ENCODE data around the gene PHEX.

Gene PHEX

GRCh38 chrX:22004866-22005265, 27.3 kb upstream of the PHEX start:
- TF ChIP-seq TAF1 (IDR thresholded peaks at IDR 0.05; ENCODE audit: borderline replicate concordance, insufficient read depth, low read length) (no peak), POLR2AphosphoS5 (IDR thresholded peaks at IDR 0.05; ENCODE audit: low read depth, low read length) (no peak), REST (IDR thresholded peaks at IDR 0.05; ENCODE audit: insufficient read depth in 1 of 2, low read depth in 2 of 2, low read length in 2 of 2) (no peak), SIN3A (IDR thresholded peaks at IDR 0.05; ENCODE audit: borderline replicate concordance, insufficient read depth, low read length) (no peak), FOXP2 (optimal IDR thresholded peaks at IDR 0.05; ENCODE audit: borderline replicate concordance, extremely low read depth, extremely low read length, insufficient read depth) (no peak)

- TF ChIP-seq SIN3A (IDR thresholded peaks at IDR 0.05; ENCODE audit: borderline replicate concordance, insufficient read depth, low read length) (no peak), TAF1 (IDR thresholded peaks at IDR 0.05; ENCODE audit: borderline replicate concordance, insufficient read depth, low read length) (no peak), POLR2AphosphoS5 (IDR thresholded peaks at IDR 0.05; ENCODE audit: low read depth, low read length) (no peak), REST (IDR thresholded peaks at IDR 0.05; ENCODE audit: insufficient read depth in 1 of 2, low read depth in 2 of 2, low read length in 2 of 2) (no peak), FOXP2 (optimal IDR thresholded peaks at IDR 0.05; ENCODE audit: borderline replicate concordance, extremely low read depth, extremely low read length, insufficient read depth) (no peak)
Observed at GRCh38 chrX:22012051-22012450, 20.1 kb upstream of the PHEX start.

- TF ChIP-seq POLR2AphosphoS5 (IDR thresholded peaks at IDR 0.05; ENCODE audit: low read depth, low read length), result no peak
- no peak for TF ChIP-seq FOXP2 (optimal IDR thresholded peaks at IDR 0.05; ENCODE audit: borderline replicate concordance, extremely low read depth, extremely low read length, insufficient read depth)
- TF ChIP-seq REST (IDR thresholded peaks at IDR 0.05; ENCODE audit: insufficient read depth in 1 of 2, low read depth in 2 of 2, low read length in 2 of 2), result no peak
Observed at GRCh38 chrX:22012931-22013330, 19.2 kb upstream of the PHEX start.

- no peak for TF ChIP-seq FOXP2 (optimal IDR thresholded peaks at IDR 0.05; ENCODE audit: borderline replicate concordance, extremely low read depth, extremely low read length, insufficient read depth)
- no peak for TF ChIP-seq TAF1 (IDR thresholded peaks at IDR 0.05; ENCODE audit: borderline replicate concordance, insufficient read depth, low read length)
- TF ChIP-seq POLR2AphosphoS5 (IDR thresholded peaks at IDR 0.05; ENCODE audit: low read depth, low read length), result no peak
- TF ChIP-seq REST (IDR thresholded peaks at IDR 0.05; ENCODE audit: insufficient read depth in 1 of 2, low read depth in 2 of 2, low read length in 2 of 2), result no peak
- TF ChIP-seq SIN3A (IDR thresholded peaks at IDR 0.05; ENCODE audit: borderline replicate concordance, insufficient read depth, low read length), result no peak
Observed at GRCh38 chrX:22015139-22015750, 16.9 kb upstream of the PHEX start.
